A673 (cell line): ENCODE results near the gene GATC. TPM values are rescaled to one million over a fixed set of nuclear protein-coding genes. Genes with fewer than 3 reads are reported as not detected.

Experiments used
- BruUV-seq: library from RNA; stranded (reverse); fragments of 400-500 nt; replicated peaks from 2 replicates; lab custom pipeline; 2021; lab: Mats Ljungman, UMichigan
- CTCF ChIA-PET: fragments of 300-600 bp; sonication (Branson Sonifier 250); formaldehyde crosslinking; loops from one replicate; lab custom pipeline; 2022; ENCODE audit warnings: antibody characterized with exemption; lab: Charles Lee
- POLR2A ChIA-PET: fragments of 300-600 bp; sonication (Branson Sonifier 250); formaldehyde crosslinking; loops from one replicate; lab custom pipeline; 2022; ENCODE audit warnings: antibody characterized with exemption; ENCODE audit not compliant: low non-redundant PET; lab: Charles Lee
- DNase-seq: peaks from one replicate; pipeline ENCODE4 v3.0.0-alpha.2; 2015; ENCODE audit warnings: low spot score
- H3K27ac ChIP-seq: fragments of 200-600 bp; sonication (generic); 2 replicates; pipeline ENCODE4 v1.5.1; 2016; ENCODE audit warnings: mixed run types, low read depth, mild to moderate bottlenecking, mixed read lengths, antibody characterized with exemption, low read length; ENCODE audit not compliant: poor library complexity, severe bottlenecking
- H3K27me3 ChIP-seq: fragments of 200-600 bp; sonication (generic); replicated peaks from 2 replicates; pipeline ENCODE4 v1.6.1; 2017; ENCODE audit warnings: mixed run types, low read depth, mild to moderate bottlenecking, mixed read lengths, antibody characterized with exemption, low read length; ENCODE audit not compliant: insufficient read depth, poor library complexity
- H3K36me3 ChIP-seq: fragments of 200-600 bp; sonication (generic); 2 replicates; pipeline ENCODE4 v1.6.1; 2016; ENCODE audit warnings: mixed run types, mild to moderate bottlenecking, mixed read lengths, antibody characterized with exemption, low read length; ENCODE audit not compliant: insufficient read depth, poor library complexity, severe bottlenecking
- H3K4me1 ChIP-seq: fragments of 200-600 bp; sonication (generic); 2 replicates; pipeline ENCODE4 v1.6.1; 2017; ENCODE audit warnings: mixed run types, mild to moderate bottlenecking, mixed read lengths, antibody characterized with exemption, low read length; ENCODE audit not compliant: insufficient read depth, poor library complexity, severe bottlenecking
- H3K4me3 ChIP-seq: fragments of 200-600 bp; sonication (generic); 2 replicates; pipeline ENCODE4 v1.5.1; 2016; ENCODE audit warnings: low read depth, mixed run types, mild to moderate bottlenecking, mixed read lengths, low read length; ENCODE audit not compliant: poor library complexity, severe bottlenecking
- H3K9me3 ChIP-seq: fragments of 200-600 bp; sonication (generic); 2 replicates; pipeline ENCODE4 v1.6.1; 2016; ENCODE audit warnings: mixed run types, low read depth, mild to moderate bottlenecking, mixed read lengths, antibody characterized with exemption, low read length; ENCODE audit not compliant: poor library complexity, severe bottlenecking
- CTCF ChIP-seq: fragments of 300-800, 200-600 bp; sonication (generic); conservative IDR thresholded peaks from 2 replicates; pipeline ENCODE4 v1.5.1; 2017; ENCODE audit warnings: low read depth, mild to moderate bottlenecking, antibody characterized with exemption, low read length, moderate library complexity, mixed read lengths
- EZH2 ChIP-seq: fragments of 200-600 bp; sonication (generic); IDR thresholded peaks from 2 replicates; pipeline ENCODE4 v1.6.1; 2017; ENCODE audit warnings: borderline replicate concordance, low read depth, mild to moderate bottlenecking, mixed read lengths, antibody characterized with exemption, low read length; ENCODE audit not compliant: poor library complexity, severe bottlenecking
- intact Hi-C: fragments of 100-400 bp; cut with micrococcal nuclease; formaldehyde crosslinking; loops from one replicate; pipeline ENCODE4 v1.10.0; 2022; ENCODE audit not compliant: unreplicated experiment
- total RNA-seq: library from RNA; stranded (reverse); gene quantifications from 2 replicates; pipeline ENCODE4 v1.2.3, GENCODE V29; 2021

GATC gene
- total RNA-seq, 1 experiment from 2014 or later: 42.4 TPM

- intact Hi-C loops: no loop called here
- H3K36me3 ChIP-seq: no peaks in the 10 kb centered on the region
- no peak for DNase-seq
- H3K27me3 ChIP-seq: no peaks in the 10 kb centered on the region
- no peaks in the 10 kb centered on the region for H3K4me1 ChIP-seq
- no peaks in the 10 kb centered on the region for H3K9me3 ChIP-seq
- no peak overlapping the region for H3K4me3 ChIP-seq
- ChIA-PET POLR2A (no interaction called here), CTCF (no interaction called here)
- no TSS peak for BruUV-seq
- TF ChIP-seq EZH2 (no peak), CTCF (no peak)
- H3K27ac ChIP-seq: no peak overlapping the region
These were observed 40.2 kb upstream of the GATC start for GRCh38 chr12:120406069-120406468.

GRCh38 chr12:120406553-120406952, 39.7 kb upstream of the GATC start:
- Histone ChIP-seq H3K4me3 (no peak overlapping the region), H3K36me3 (no peaks in the 10 kb centered on the region), H3K27ac (no peak overlapping the region), H3K27me3 (no peaks in the 10 kb centered on the region), H3K4me1 (no peaks in the 10 kb centered on the region), H3K9me3 (no peaks in the 10 kb centered on the region)
- intact Hi-C loops: no loop called here
- DNase-seq: no peak
- ChIA-PET CTCF (no interaction called here), POLR2A (no interaction called here)
- BruUV-seq: no TSS peak
- TF ChIP-seq CTCF: no peak
- no peak for TF ChIP-seq EZH2

GRCh38 chr12:120408771-120409170, 37.5 kb upstream of the GATC start:
- Histone ChIP-seq H3K4me3 (no peak overlapping the region), H3K36me3 (no peaks in the 10 kb centered on the region), H3K27me3 (no peaks in the 10 kb centered on the region), H3K9me3 (no peaks in the 10 kb centered on the region), H3K27ac (no peak overlapping the region), H3K4me1 (no peaks in the 10 kb centered on the region)
- intact Hi-C loops: no loop called here
- no TSS peak for BruUV-seq
- TF ChIP-seq EZH2: no peak
- no peak for TF ChIP-seq CTCF
- POLR2A ChIA-PET: no interaction called here
- DNase-seq: no peak
- CTCF ChIA-PET: no interaction called here
